ENCODE measurements around the gene MIGA1. TPM values are rescaled to one million over a fixed set of nuclear protein-coding genes. Genes with fewer than 3 reads are reported as not detected.

The MIGA1 gene
- total RNA-seq, 1 experiment from 2014 or later = 14.4 TPM

- ChIA-PET POLR2A (no interaction called here), CTCF (no interaction called here)
- no peak overlapping the region for H3K4me3 ChIP-seq (ENCODE audit: low read depth in 2 of 2, low read length in 2 of 2)
- intact Hi-C loops (cut with micrococcal nuclease; ENCODE audit: unreplicated experiment) = no loop called here
- no TSS peak for BruUV-seq (replicated peaks)
- in situ Hi-C loops (cut with HindIII; ENCODE audit: low pct_unique_long_range_greater_than_20kb, low sequenced_read_pairs) = no loop called here
- no peak for DNase-seq (ENCODE audit: low read depth, low spot score)
- TF ChIP-seq CTCF (IDR thresholded peaks at IDR 0.05) = no peak
- TF ChIP-seq SIN3A (IDR thresholded peaks at IDR 0.05; ENCODE audit: borderline replicate concordance, insufficient read depth, low read depth, low read length) = no peak
- TF ChIP-seq TCF7L2 (IDR thresholded peaks at IDR 0.05; ENCODE audit: low read depth, low read length) = no peak
- no peak for TF ChIP-seq REST (IDR thresholded peaks at IDR 0.05; ENCODE audit: insufficient read depth in 1 of 2, low read depth in 2 of 2, low read length in 1 of 2)
- no peak for TF ChIP-seq POLR2AphosphoS5 (IDR thresholded peaks at IDR 0.05; ENCODE audit: low read depth, low read length)
- H3K27me3 ChIP-seq (ENCODE audit: control insufficient read depth, insufficient read depth, low read length) = no peaks in the 10 kb centered on the region
- H3K27ac ChIP-seq (ENCODE audit: low read length) = no peak overlapping the region
- ATAC-seq = no peak
- H3K4me1 ChIP-seq (ENCODE audit: control insufficient read depth, insufficient read depth, low read length) = no peaks in the 10 kb centered on the region
- H3K36me3 ChIP-seq (ENCODE audit: control insufficient read depth, insufficient read depth, low read length) = no peaks in the 10 kb centered on the region
- no peaks in the 10 kb centered on the region for H3K9me3 ChIP-seq (ENCODE audit: control insufficient read depth, insufficient read depth, low read depth, low read length)
Measured at GRCh38 chr1:77830946-77831345, 51.5 kb downstream of the MIGA1 start.

- Histone ChIP-seq H3K36me3 (ENCODE audit: control insufficient read depth, insufficient read depth, low read length) (no peaks in the 10 kb centered on the region), H3K4me3 (ENCODE audit: low read depth in 2 of 2, low read length in 2 of 2) (no peak overlapping the region), H3K4me1 (ENCODE audit: control insufficient read depth, insufficient read depth, low read length) (no peaks in the 10 kb centered on the region), H3K9me3 (ENCODE audit: control insufficient read depth, insufficient read depth, low read depth, low read length) (no peaks in the 10 kb centered on the region), H3K27ac (ENCODE audit: low read length) (no peak overlapping the region), H3K27me3 (ENCODE audit: control insufficient read depth, insufficient read depth, low read length) (no peaks in the 10 kb centered on the region)
- TF ChIP-seq SIN3A (IDR thresholded peaks at IDR 0.05; ENCODE audit: borderline replicate concordance, insufficient read depth, low read depth, low read length) = no peak
- no peak for TF ChIP-seq TCF7L2 (IDR thresholded peaks at IDR 0.05; ENCODE audit: low read depth, low read length)
- no peak for TF ChIP-seq POLR2AphosphoS5 (IDR thresholded peaks at IDR 0.05; ENCODE audit: low read depth, low read length)
- no peak for TF ChIP-seq REST (IDR thresholded peaks at IDR 0.05; ENCODE audit: insufficient read depth in 1 of 2, low read depth in 2 of 2, low read length in 1 of 2)
- TF ChIP-seq CTCF (IDR thresholded peaks at IDR 0.05) = no peak
- in situ Hi-C loops (cut with HindIII; ENCODE audit: low pct_unique_long_range_greater_than_20kb, low sequenced_read_pairs) (no loop called here), intact Hi-C loops (cut with micrococcal nuclease; ENCODE audit: unreplicated experiment) (no loop called here)
- no TSS peak for BruUV-seq (replicated peaks)
- no peak for ATAC-seq
- no peak for DNase-seq (ENCODE audit: low read depth, low spot score)
- ChIA-PET POLR2A (no interaction called here), CTCF (no interaction called here)
Measured at GRCh38 chr1:77831566-77831965, 52.1 kb downstream of the MIGA1 start.

Measured in Panc1 (cell line).